Adipocyte (in vitro differentiated cells): ENCODE results near the gene TMEM100.
"Not testable (repeated sequence)": the region's sequence is repeated elsewhere in the genome, so short reads cannot be mapped to it uniquely, and the experiment has no call there.

Experiments
- DNase-seq: peaks from one replicate; pipeline ENCODE4 v3.0.0-alpha.2; 2015; ENCODE audit warnings: low read depth
- H3K27me3 ChIP-seq: replicated peaks from 2 replicates; pipeline ENCODE4 v1.7.0; 2013; ENCODE audit warnings: mild to moderate bottlenecking, low read length, moderate library complexity; ENCODE audit not compliant: control insufficient read depth, insufficient read depth
- H3K36me3 ChIP-seq: 2 replicates; pipeline ENCODE4 v1.7.0; 2013; ENCODE audit warnings: low read length, mild to moderate bottlenecking, moderate library complexity; ENCODE audit not compliant: control insufficient read depth, insufficient read depth, severe bottlenecking
- H3K4me1 ChIP-seq: 2 replicates; pipeline ENCODE4 v1.7.0; 2013; ENCODE audit warnings: mild to moderate bottlenecking, low read length, moderate library complexity; ENCODE audit not compliant: control insufficient read depth, insufficient read depth
- H3K4me3 ChIP-seq: 2 replicates; pipeline ENCODE4 v1.7.0; 2013; ENCODE audit warnings: mild to moderate bottlenecking, low read length, moderate library complexity
- H3K9ac ChIP-seq: 2 replicates; pipeline ENCODE4 v1.7.0; 2013; ENCODE audit warnings: mild to moderate bottlenecking, low read length, moderate library complexity
- H3K9me3 ChIP-seq: 2 replicates; pipeline ENCODE4 v1.7.0; 2013; ENCODE audit warnings: mild to moderate bottlenecking, low read length, moderate library complexity; ENCODE audit not compliant: control insufficient read depth

Gene TMEM100

DNA sequence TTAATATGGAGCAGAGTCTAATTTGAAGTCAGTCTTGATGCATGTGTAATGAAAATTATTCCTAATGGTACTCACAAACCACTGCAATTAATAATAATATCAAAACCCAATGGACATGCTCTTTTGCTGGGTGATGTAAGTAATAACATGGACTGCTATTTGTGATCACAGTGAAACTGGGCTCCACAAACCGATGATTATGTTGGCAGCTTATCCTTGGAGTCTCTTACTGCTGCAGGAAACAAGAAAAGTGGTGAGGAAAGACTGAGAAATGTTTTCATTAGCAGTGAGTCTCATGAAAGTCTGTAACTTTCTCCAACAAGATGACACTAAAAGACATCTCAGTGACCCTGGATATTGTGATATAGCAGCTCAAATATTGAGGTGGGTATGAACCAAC lies 45.2 kb downstream of the TMEM100 start:
- Histone ChIP-seq H3K9ac (no peak overlapping the region), H3K36me3 (no peaks in the 10 kb centered on the region), H3K27me3 (no peaks in the 10 kb centered on the region), H3K4me1 (peaks cover 22% of the 10 kb centered on the region), H3K4me3 (no peak overlapping the region), H3K9me3 (no peaks in the 10 kb centered on the region)
- no peak for DNase-seq

DNA sequence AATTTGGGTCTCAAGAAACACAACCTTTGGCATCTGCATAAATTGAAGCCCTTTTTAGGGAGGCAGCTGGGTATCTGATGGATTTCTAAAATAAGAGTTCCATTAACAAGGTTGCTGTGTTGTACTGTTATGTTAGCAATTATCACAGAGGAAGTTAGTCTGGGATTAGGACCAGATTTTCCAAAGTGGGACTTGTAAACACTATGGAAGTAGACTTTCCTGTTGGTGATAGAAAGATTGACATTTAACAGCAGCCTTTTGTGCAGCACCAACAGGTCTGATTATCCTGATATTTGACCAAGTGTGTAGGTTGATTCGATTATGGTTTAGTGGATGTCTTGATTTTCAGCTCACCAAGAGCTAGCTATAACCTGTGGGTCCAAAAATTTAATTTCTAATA lies 46.4 kb downstream of the TMEM100 start:
- Histone ChIP-seq H3K9ac (no peak overlapping the region), H3K36me3 (no peaks in the 10 kb centered on the region), H3K4me1 (peaks cover 27% of the 10 kb centered on the region), H3K27me3 (no peaks in the 10 kb centered on the region), H3K4me3 (no peak overlapping the region), H3K9me3 (no peaks in the 10 kb centered on the region)
- DNase-seq, result no peak

DNA sequence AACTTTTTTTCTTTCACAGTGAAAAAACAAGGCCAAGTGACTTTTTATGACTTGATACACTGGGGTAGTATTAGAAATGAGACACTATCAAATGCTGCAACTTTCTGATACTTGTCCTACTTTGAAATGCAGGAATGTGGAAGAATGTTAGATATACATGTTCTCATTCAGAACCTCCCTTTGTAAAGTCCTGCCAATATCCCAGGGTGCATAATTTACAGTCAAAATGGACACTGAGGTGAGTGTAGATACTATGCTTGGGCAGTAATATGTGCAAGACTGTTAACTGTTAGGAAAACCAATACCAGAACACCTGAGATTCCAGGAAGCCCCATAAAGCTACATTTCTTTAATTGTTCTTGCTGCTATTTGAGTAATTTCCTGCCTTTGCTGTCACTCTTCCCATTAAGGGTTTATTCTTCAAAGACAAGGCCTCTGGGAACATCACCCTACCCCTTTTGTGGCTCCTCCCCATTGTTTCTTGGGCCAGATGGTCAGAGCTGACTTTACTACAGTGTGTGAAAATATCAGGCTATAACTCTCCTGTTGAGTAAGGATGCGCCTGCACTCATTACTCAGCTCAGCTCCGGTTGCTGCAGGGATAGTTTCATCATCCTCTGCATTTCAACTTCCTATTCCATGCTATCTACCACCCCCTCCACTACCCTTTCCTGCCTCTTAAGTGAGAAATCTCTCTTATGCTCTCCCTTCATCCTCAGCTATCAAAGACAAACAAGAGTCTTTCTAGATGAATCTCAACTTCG lies 48.7 kb downstream of the TMEM100 start:
- Histone ChIP-seq H3K4me3 (no peak overlapping the region), H3K9ac (no peak overlapping the region), H3K27me3 (no peaks in the 10 kb centered on the region), H3K9me3 (no peaks in the 10 kb centered on the region), H3K4me1 (peaks cover 27% of the 10 kb centered on the region), H3K36me3 (no peaks in the 10 kb centered on the region)
- DNase-seq, result no peak

DNA sequence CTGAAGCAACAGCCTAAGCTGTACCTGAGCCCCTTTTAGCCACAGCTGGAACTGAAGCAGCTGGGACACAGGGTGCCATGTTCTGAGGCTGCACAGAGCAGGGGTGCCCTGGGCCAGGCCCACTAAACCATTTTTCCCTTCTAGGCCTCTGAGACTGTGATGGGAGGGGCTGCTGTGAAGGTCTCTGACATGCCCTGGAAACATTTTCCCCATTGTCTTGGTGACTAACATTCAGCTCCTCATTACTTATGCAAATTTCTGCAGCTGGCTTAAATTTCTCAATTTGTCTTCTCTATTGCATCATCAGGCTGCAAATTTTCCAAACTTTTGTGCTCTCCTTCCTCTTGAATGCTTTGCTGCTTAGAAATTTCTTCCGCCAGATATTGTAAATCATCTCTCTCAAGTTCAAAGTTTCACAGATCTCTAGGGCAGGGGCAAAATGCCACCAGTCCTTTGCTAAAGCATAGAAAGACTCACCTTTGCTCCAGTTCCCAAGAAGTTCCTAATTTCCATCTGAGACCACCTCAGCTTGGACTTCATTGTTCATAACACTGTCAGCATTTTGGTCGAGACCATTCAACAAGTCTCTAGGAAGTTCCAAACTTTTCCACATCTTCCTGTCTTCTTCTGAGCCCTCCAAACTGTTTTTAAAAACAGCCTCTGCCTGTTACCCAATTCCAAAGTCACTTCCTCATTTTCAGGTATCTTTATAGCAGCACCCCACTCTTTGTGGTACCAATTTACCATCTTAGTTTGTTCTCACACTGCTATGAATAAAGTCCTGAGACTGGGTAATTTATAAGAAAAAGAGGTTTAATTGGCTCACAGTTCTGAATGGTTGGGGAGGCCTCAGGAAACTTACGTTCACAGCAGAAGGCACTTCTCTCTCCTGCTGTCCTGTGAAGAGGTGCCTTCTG lies 49.8 kb downstream of the TMEM100 start:
- H3K4me3 ChIP-seq, result no peak overlapping the region
- H3K27me3 ChIP-seq, result no peaks in the 10 kb centered on the region
- DNase-seq, result peak; percentile 55
- H3K9ac ChIP-seq, result peak overlapping the region; percentile 48
- peaks cover 27% of the 10 kb centered on the region for H3K4me1 ChIP-seq
- no peaks in the 10 kb centered on the region for H3K9me3 ChIP-seq
- no peaks in the 10 kb centered on the region for H3K36me3 ChIP-seq

DNA sequence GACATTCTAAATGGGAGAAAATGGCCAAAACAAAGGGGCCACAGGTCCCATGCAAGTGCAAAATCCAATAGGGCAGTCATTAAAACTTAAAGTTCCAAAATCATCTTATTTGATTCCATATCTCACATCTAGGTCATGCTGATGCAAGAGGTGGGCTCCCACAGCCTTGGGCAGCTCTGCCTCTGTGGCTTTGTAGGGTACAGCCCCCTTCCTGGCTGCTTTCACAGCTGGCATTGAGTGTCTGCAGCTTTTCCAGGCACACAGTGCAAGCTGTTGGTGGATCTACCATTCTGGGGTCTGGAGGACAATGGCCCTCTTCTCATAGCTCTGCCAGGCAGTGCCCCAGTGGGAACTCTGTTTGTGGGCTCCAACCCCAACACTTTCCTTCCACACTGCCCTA lies 50.7 kb downstream of the TMEM100 start:
- not testable (repeated sequence) for H3K36me3 ChIP-seq, H3K9me3 ChIP-seq, H3K27me3 ChIP-seq, DNase-seq, H3K4me3 ChIP-seq
- peak overlapping the region; percentile 48 for H3K9ac ChIP-seq
- H3K4me1 ChIP-seq, result peaks cover 19% of the 10 kb centered on the region
